Measurements from ENCODE around the gene VSNL1.

VSNL1 gene

DNA sequence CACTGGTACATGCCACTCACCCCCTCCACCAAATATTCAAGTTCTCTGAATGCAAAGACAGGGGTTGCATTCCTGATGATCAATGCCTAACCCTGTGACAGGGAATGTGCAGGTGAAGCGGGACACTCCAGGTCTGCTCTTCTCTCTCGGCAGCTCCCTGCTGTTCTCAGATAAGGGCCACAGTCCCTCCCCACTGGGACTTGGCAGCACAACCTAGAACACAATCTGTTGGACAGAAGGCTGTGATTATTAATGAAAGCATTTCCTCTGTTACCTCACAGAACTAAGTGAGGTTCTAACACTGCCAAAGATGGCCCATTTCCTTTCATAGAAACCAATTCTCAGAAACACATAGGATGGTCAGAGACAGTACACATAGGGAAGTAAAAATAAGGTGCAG is 42.7 kb downstream of the VSNL1 start:
- no peak for DNase-seq (ENCODE audit: low read depth in 2 of 2)

DNA sequence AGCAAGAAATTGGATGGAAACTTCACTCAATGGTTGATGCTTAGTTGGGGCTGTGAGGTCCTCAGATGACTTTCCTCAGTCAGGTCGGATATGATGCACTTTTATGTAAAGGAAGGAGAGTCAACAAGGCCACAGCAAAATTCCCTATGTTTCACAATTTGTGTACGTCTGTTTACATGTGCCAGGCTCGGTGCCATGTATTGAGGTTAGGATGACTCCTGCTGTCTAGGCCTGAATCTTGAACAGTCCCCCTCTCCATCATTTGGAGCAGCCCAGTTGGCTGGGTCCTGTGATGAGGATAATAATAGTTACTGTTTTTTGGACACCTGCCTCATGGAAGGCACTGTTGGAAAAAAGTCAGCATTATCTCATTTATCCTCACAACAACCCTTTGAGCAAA is 43.1 kb downstream of the VSNL1 start:
- no peak for DNase-seq (ENCODE audit: low read depth in 2 of 2)

DNA sequence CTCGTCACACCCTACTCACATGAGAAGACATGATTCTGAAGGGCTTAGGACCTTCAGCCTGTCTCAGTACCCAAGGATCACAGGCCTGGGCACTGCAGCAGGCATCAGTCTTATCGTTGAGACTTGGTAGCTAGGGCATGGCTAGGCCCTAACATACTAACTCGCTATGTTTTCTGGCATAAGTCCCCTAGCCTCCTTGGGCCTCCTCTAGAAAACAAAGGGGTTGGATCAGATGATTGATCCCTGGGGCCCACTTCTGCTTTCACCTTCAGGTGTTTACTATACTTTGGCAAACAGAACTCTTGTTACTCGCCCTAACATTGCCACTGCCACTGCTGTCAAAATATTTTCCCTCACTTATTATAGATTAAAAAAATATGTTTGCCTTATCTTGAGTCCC is 44.2 kb downstream of the VSNL1 start:
- DNase-seq (ENCODE audit: low read depth in 2 of 2): no peak

DNA sequence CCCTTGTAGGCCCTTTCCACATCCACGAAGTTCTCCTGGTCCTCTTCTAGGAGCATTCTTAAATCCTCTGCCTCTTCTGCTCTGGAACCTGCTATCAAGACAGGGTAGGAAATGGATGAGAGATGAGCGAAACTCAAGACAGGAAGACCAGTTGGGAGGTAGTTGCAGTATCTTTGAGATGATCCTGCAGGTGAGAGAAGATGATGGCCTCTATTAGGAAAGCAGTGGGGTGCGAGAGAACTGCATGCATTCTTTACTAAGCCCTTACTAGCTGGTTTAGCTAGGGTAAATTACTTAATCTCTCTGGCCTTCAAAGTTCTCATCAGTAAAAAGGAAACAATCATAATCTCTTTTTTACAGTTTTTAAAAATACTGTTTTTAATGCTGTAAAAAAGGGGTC is 47.0 kb downstream of the VSNL1 start:
- no peak for DNase-seq (ENCODE audit: low read depth in 2 of 2)

DNA sequence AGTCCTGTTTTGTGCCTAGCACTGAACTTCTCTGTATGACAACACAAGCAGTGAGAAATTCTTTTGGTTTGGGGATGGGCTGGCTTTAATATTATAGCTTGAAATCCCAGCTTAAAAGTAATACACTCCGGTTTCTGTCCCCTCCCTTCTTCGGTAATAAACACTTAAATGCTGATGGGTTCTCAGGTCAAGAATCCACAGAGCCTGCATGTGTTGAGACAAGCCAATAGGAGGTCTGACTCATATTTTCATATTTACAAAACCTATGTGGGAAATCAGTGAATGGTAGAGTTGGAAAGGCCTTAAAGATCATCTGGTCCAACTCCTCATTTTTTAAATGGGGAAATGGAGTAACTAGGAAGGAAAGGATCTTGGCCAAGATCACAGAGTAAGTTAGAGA is 47.5 kb downstream of the VSNL1 start:
- no peak for DNase-seq (ENCODE audit: low read depth in 2 of 2)

DNA sequence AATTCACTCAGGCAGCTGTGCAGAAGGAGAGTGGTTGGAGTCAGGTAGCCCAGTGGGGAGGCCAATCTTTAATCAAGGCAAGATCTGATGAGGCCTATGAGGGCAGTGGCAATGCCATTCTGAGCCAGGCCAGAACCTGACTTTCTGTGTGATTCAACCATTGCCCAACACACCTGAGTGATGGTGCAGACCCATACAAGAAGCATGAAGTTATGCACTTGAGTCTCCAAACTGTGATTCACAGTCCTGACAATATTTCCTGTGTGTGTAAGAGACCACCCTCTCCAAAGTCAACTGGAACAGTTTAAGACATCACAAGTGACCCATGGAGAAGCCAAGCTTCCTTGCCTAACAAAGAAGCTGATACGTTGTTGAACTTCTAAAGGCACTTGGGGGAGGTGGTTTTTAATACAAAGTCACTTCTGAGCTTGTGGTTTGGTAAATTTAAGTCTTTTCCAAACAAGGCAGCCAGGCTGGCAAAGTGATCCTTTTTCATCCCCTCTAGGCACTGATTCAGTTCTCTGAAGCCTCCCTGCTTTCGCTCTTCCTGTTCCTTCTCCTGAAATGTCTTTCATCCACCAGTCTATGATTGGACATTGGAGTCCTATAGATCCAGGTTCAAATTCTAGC is 49.0 kb downstream of the VSNL1 start:
- no peak for DNase-seq (ENCODE audit: low read depth in 2 of 2)

DNA sequence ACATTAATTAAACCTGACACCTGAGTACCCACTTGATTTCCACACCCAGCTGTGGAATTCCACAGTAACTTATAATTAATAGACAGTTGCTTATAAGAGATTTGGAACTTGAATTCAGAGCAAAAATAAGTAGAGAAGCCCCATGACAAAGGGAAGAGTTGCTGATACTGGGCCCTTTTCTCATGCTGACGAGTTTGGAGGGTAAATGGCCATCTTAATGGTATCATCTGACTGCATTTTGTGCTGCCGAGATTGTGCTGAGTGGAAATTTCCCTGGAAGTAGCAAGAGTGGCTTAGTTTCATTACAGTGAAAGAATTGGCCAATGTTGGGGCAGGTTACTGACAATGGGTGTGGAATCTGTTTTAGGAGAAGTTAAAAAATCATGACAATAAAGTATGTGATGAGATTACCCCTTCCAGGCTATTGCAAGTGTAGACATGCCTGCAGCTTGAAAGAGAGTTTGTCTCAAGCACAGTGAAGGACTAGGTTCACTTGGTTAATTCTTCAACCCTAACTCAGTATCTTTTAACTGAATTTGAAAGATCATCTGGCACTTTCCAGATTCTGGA is 49.9 kb downstream of the VSNL1 start:
- DNase-seq (ENCODE audit: low read depth in 2 of 2): no peak

DNA sequence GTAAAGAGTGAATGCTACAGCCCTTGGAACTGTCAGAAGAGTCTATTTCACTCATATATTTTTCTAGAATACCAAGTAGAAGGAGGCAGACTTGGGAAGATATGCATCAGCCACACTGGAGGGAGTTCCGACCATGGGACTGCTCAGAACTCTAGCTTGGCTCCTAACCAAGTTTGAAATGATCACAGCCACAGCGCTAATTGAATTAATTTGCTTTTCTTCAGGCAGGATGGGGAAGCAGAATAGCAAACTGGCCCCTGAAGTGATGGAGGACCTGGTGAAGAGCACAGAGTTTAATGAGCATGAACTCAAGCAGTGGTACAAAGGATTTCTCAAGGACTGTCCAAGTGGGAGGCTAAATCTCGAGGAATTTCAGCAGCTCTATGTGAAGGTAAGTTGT is 51.4 kb downstream of the VSNL1 start:
- no peak for DNase-seq (ENCODE audit: low read depth in 2 of 2)

DNA sequence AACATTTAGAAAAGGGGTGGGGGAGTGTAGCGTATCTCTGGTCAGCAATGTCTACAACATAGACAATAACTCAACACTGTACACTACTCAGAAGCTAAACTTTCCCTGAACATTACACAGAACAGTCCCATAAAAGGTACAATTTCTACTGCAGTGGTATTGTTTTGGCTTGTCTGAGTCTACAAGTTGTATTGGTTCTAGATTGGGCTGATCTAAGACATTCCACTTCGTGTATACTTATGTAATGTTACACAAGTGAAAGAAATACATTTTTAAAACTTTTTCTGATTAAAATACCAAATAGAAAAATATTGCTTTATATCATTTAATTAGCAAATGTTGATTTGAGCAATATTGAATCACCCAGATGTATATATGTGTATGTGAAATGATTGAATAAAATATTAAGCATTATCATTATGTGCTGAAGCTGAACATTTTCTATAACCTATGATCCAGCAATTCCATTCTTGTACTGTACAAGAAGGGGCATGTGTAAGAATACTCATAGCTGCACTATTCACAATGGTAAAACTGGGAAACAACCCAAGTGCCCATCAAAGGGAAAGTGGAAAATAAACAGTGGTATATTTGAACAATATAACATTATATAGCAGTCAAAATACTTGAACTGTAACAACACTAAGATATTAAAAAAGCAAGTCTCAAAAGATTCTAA is 52.4 kb downstream of the VSNL1 start:
- no peak for DNase-seq (ENCODE audit: low read depth in 2 of 2)

DNA sequence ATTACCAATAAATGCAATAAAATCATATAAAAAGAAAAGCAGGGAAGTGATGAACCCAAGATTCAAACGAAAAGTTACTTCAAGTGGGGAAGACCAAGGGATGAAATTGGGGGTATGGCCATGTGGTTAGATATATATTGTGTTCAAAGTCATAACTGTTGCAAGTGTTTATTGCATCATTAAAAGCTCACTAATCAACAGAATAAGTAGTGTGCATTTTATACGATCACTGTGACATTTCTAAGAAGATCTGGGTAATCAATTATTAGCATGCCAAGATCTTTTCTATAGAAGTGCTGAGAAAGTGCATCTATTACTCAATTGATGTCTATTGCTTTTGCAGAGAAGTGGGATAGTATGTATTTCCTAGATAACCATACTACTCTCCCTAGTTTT is 52.9 kb downstream of the VSNL1 start:
- no peak for DNase-seq (ENCODE audit: low read depth in 2 of 2)

DNA sequence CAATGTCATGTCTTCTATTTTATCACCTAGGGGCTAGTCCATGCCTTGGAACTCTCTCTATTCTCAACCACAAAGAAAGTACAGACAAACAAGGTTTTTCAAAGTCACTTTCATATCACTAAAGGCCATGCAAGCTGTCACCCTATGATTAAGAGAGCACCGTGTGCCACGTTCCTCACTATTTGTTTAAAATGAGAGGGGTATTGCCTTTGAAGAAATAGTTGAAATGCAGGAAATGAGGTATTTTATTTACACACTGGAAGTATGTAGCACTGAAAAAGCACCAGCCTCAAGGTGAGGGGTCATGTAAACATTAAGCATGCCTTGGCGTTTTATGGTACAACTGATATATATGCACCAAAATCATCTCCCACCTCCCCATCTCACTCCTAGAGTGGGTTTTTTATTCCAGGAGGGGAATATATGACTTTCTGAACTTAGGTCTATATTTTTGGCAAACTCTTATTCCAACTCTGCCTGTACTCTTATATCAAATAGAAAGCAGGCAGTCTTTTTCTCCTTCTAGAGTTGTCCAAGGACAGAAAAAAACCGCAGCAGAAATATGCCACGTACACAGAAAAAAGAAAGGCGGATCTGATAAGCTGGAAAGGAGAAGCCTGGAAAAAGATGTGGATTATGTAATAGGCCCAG is 53.5 kb downstream of the VSNL1 start:
- DNase-seq (ENCODE audit: low read depth in 2 of 2): no peak

DNA sequence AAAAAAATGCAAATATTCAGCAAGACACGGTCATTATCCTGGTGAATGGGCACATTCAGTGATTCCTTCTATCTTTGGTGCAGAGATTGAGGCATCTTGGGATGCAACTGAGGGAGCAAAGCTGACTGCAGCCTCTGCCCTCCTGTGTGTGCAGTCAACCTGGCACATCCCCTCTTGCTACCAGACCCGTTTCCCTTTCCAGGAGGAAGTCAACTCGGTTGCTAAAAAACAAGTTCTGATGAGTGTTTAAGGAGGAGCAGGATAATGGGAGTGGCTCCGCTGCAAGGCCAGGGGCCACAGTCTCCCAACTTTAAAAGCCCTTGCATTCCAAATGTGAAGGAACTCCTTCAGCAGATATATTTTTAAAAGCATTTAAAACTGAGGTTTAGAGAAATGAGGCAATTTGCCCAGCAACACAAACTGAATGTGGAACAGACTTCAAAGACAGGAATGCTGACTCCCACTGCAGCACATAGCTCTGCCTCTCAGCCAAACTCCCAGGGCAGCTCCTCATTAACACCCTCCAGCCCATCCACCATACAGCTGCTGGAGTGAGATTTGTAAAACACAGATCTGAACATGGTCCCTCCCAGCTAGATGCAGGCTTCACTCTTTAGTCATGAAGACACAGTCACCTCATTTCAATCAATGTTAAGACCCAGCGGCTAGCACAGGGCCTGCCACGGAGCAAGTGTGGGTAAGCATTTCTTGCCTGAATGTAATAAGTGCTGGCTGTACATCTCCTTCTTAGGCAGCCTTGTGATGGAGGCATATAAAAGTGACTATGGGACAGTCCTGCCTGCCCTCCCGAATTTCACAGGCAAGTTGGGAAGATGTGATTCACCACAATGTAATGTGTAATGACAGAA is 54.3 kb downstream of the VSNL1 start:
- DNase-seq (ENCODE audit: low read depth in 2 of 2): no peak

DNA sequence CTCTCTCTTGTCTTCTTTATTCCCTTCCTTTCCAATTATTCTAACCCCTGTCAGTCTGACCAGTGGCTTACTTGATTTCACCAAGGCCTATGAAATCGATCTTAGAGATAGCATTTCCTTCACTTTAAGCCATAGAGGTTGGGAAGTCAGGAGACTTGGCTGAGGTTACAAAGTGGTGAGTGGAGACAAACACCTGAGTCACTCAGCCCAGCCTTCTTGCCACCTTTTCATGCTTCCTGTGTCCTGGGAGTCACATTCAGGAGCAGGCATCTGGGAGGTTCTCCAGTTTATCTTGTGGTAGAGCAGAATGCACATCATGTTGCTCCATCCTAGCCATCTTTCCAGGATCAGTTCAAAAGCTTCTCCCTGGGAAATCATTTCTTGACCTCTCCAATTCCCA is 59.1 kb downstream of the VSNL1 start:
- DNase-seq (ENCODE audit: low read depth in 2 of 2): no peak

DNA sequence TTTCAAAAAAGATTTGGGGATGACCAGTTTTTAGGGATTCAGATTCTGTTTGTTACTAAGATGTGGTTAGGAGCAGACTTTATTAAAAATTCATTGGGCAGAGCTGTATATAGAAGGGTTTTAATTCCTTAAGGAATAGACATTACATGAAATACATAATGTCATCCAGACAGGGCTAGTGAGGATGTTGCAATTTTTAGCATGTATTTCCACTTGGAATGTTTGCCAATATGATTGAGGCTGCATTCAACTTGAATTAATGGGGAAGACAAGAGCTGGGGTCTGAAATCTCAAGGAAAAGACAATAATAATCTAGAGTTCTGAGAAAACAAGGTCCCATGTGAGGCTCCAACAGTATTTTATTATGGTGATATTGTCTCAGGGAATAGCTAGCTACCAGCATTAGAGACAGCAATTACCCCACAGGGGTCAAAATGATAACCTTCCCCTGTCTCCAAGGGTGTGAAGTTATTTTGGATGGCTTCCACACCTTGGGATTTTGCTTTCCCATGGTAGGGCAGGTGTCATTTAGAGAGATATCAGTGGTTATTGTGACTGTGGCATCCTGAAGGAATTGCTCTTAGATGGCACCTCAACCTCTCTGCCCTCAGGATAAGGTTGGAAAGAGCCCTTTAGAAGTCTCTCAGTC is 60.2 kb downstream of the VSNL1 start:
- DNase-seq (ENCODE audit: low read depth in 2 of 2): no peak

DNA sequence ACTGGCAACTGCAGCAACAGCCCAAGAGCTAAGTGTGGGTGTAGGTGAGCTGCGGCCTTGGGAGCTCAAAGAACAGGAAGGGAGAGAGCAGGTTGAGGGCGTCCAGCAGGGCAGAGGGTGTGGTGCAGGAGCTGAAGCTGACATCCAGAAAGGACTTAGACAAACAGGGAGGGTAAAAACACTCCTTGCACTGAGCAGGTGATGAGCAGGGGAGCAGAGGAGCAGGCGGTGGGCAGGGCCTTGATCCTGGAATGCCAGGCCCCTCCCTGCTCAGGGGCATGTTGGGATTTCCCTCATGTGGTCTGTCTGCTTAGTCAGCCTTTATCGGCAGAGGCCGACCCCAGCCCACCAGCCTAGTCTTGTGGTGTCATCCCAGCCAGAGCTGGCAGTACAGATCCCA is 63.6 kb downstream of the VSNL1 start:
- no peak for DNase-seq (ENCODE audit: low read depth in 2 of 2)

DNA sequence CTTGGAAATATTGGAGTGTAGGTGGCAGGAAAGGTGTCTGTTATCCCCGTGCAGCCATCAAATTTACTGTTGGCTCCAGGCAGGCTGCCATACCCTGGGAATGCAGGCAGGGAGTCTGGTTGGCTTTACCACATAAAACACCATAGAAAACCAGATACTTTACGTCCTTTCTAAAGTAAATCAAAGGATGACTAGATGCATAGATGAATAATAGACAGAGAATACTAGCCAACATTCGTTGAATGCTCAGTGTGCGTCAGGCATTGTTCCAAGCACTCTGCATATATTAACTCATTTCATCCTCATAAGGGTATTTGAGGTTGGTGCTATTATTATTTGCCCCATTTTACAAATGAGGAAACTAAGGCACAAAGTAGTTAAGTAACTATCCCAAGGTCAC is 65.2 kb downstream of the VSNL1 start:
- DNase-seq (ENCODE audit: low read depth in 2 of 2): no peak

DNA sequence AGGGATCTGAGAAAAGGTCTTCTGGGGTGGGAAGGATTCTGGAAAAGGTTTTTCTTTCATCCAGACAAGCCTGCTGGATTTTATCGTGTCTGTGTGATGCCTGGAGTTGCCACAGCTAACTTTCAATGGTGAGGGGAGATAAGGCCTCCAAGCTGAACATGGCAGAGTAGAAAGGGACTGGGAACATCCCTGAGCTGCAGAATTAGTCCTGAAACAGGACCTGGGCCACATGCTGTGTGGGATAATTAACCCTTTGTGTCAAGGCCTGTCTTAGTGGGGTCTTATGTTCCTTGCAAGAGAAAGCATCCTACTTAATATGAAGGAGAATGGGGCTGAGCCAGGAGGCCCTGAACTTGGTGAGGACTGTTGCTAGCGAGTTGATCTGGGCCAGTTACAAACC is 66.4 kb downstream of the VSNL1 start:
- DNase-seq (ENCODE audit: low read depth in 2 of 2): no peak

DNA sequence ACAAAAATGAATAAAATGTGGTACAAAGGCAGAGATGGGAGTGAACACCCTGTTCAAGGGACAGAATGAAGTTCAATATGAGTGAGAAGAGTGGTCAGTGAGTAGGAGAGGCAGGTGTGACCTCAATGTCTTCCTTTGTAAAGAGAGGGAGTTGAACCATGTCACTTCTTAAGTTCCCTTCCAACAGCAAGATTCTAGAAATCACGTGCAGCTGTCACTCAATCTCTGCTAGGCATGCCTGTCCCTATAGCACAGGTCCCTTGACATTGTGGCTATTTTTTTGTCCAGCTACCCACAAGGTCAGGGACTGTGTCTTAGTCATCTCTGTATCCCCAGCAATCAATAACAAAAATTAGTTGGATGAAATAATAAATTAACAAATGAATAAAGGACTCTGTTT is 66.9 kb downstream of the VSNL1 start:
- DNase-seq (ENCODE audit: low read depth in 2 of 2): no peak

DNA sequence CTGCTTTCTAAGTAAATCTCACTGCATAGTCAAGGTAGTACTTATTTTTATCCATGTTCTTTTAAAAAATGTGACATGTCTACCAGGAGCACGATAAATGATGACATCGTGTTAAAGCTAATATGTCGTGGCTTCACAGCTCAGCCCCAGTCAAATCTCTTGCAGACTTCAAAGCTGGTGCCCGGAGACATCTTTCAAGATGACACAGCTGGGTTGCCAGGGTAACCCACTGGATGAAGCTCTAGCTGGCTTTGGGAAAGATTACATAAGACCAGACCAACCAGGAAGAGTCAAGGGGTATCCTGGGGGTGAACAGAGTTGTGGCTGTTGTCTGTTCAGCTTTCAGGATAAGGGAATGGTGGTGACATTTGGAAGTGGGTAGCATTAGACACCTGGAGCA is 67.8 kb downstream of the VSNL1 start:
- DNase-seq (ENCODE audit: low read depth in 2 of 2): no peak

DNA sequence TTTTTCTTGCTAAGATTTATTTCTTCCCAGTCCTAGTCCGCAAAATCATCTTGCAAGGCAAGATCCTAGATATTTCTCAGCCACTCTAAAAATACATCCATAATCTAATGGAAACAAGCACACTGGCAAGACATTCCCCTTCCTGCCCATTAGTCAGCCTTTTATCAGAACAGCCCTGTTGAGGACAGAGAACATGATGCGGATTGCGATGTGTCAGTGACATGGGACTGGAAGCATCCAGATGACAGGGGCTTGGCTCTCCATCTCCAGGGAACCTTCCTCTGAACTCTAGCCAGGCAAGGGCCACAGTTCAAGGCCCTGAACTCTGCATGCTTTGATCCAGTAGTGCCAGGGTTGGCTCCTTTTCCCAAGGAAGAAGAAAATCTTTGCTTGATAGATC is 70.0 kb downstream of the VSNL1 start:
- DNase-seq (ENCODE audit: low read depth in 2 of 2): no peak

DNA sequence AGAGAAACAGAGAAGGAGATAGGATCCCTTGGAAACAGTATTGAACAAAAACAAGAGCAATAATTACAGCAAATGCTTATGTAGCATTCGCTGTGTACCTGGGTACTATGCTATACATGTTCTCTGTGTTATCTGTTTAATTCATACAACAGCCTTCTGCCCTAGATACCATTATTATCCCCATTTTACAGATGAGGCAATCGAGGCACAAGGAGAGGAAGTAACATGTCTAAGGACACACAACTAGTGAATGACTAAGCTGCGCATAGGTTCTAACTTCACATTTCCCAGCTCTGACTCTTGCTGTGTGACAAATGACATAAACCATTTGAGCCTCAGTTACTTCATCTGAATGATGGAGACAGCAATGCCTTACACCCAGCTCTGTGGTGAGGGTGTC is 70.5 kb downstream of the VSNL1 start:
- DNase-seq (ENCODE audit: low read depth in 2 of 2): no peak
